Measurements from ENCODE around the gene PRPF31.
A peak's percentile ranks its signal among the peaks of the same experiment; 100 is the strongest.
"Not testable (repeated sequence)": the region's sequence is repeated elsewhere in the genome, so short reads cannot be mapped to it uniquely, and the experiment has no call there.

PRPF31 gene

GRCh38 chr19:54171736-54172431, 56.3 kb downstream of the PRPF31 start:
- not testable (repeated sequence) for H3K27ac ChIP-seq (replicated peaks); DNase-seq (ENCODE audit: low read depth in 1 of 2, low spot score in 1 of 2); H3K27me3 ChIP-seq (ENCODE audit: insufficient read depth, poor library complexity, severe bottlenecking); H3K4me3 ChIP-seq (replicated peaks; ENCODE audit: insufficient read depth, low read length)

GRCh38 chr19:54172471-54173358, 57.2 kb downstream of the PRPF31 start, which contains the start of gene TMC4:
TSS of gene TMC4 (minus strand) at chr19:54173160. CDS start at chr19:54173117, 43 bp downstream.
- DNase-seq (ENCODE audit: low read depth in 1 of 2, low spot score in 1 of 2): no peak
- TF ChIP-seq CTCF (IDR thresholded peaks at IDR 0.05; ENCODE audit: insufficient read depth, low read length): no peak
- TF ChIP-seq SPI1 (IDR thresholded peaks at IDR 0.05; ENCODE audit: borderline replicate concordance, low read depth): peak; percentile 14; the same call in 1 of the 2 replicates
- Histone ChIP-seq H3K27ac (replicated peaks) (no peak within 1 kb of the TSS), H3K4me3 (replicated peaks; ENCODE audit: insufficient read depth, low read length) (no peak within 1 kb of the TSS), H3K27me3 (ENCODE audit: insufficient read depth, poor library complexity, severe bottlenecking) (no peaks in the 10 kb centered on the region)

GRCh38 chr19:54173359-54173699, 57.8 kb downstream of the PRPF31 start:
- no peak for TF ChIP-seq POLR2AphosphoS5 (IDR thresholded peaks at IDR 0.05; ENCODE audit: low read depth)
- no peak for TF ChIP-seq REST (IDR thresholded peaks at IDR 0.05; ENCODE audit: insufficient replicate concordance, low read depth)
- no peak for TF ChIP-seq SPI1 (IDR thresholded peaks at IDR 0.05; ENCODE audit: borderline replicate concordance, low read depth)
- no peak for TF ChIP-seq GABPA (IDR thresholded peaks at IDR 0.05; ENCODE audit: low read depth)
- TF ChIP-seq CTCF (IDR thresholded peaks at IDR 0.05; ENCODE audit: insufficient read depth, low read length): no peak
- H3K4me3 ChIP-seq (replicated peaks; ENCODE audit: insufficient read depth, low read length): no peak overlapping the region

GRCh38 chr19:54173951-54174834, 58.6 kb downstream of the PRPF31 start:
- no peak overlapping the region for H3K27ac ChIP-seq (replicated peaks)
- DNase-seq (ENCODE audit: low read depth in 1 of 2, low spot score in 1 of 2): no peak
- H3K4me3 ChIP-seq (replicated peaks; ENCODE audit: insufficient read depth, low read length): no peak overlapping the region
- TF ChIP-seq POLR2AphosphoS5 (IDR thresholded peaks at IDR 0.05; ENCODE audit: low read depth): no peak; the same call in 1 of the 2 replicates
- no peak for TF ChIP-seq SPI1 (IDR thresholded peaks at IDR 0.05; ENCODE audit: borderline replicate concordance, low read depth)
- no peak for TF ChIP-seq REST (IDR thresholded peaks at IDR 0.05; ENCODE audit: insufficient replicate concordance, low read depth)
- TF ChIP-seq GABPA (IDR thresholded peaks at IDR 0.05; ENCODE audit: low read depth): no peak
- TF ChIP-seq CTCF (IDR thresholded peaks at IDR 0.05; ENCODE audit: insufficient read depth, low read length): no peak
- H3K27me3 ChIP-seq (ENCODE audit: insufficient read depth, poor library complexity, severe bottlenecking): no peaks in the 10 kb centered on the region

More at GRCh38 chr19:54173359-54173699, 57.8 kb downstream of the PRPF31 start:
- no peak for DNase-seq (ENCODE audit: low read depth in 1 of 2, low spot score in 1 of 2)
- Histone ChIP-seq H3K27me3 (ENCODE audit: insufficient read depth, poor library complexity, severe bottlenecking) (no peaks in the 10 kb centered on the region), H3K27ac (replicated peaks) (no peak overlapping the region)

All from HL-60 (cell line).